DOHH2 (cell line): ENCODE data around the gene IRS2.
"Not testable (repeated sequence)": the region's sequence is repeated elsewhere in the genome, so short reads cannot be mapped to it uniquely, and the experiment has no call there.

Experiments
- H3F3A ChIP-seq: fragments of 200-600 bp; sonication (generic), shearing (Covaris generic); 2 replicates; pipeline ENCODE4 v1.6.0; 2016; ENCODE audit warnings: antibody characterized with exemption, mild to moderate bottlenecking; ENCODE audit not compliant: control insufficient read depth, insufficient read depth
- H3K27ac ChIP-seq: fragments of 200-600 bp; sonication (generic); 2 replicates; pipeline ENCODE4 v1.5.1; 2014; ENCODE audit warnings: low read depth, mild to moderate bottlenecking, low read length, moderate library complexity
- H3K27me3 ChIP-seq: fragments of 200-600 bp; sonication (generic); 2 replicates; pipeline ENCODE4 v1.6.1; 2014; ENCODE audit warnings: mild to moderate bottlenecking, low read length, mixed read lengths; ENCODE audit not compliant: control insufficient read depth
- H3K36me3 ChIP-seq: fragments of 200-600 bp; sonication (generic); 2 replicates; pipeline ENCODE4 v1.6.1; 2014; ENCODE audit warnings: mild to moderate bottlenecking, low read length, moderate library complexity, mixed read lengths; ENCODE audit not compliant: control insufficient read depth
- H3K4me1 ChIP-seq: fragments of 200-600 bp; sonication (generic); 2 replicates; pipeline ENCODE4 v1.6.1; 2014; ENCODE audit warnings: mild to moderate bottlenecking, low read length, mixed read lengths; ENCODE audit not compliant: control insufficient read depth
- H3K4me2 ChIP-seq: fragments of 200-600 bp; sonication (generic); 2 replicates; pipeline ENCODE4 v1.6.0; 2014; ENCODE audit warnings: mild to moderate bottlenecking, low read length, moderate library complexity
- H3K4me3 ChIP-seq: fragments of 200-600 bp; sonication (generic); 2 replicates; pipeline ENCODE4 v1.5.1; 2014; ENCODE audit warnings: mild to moderate bottlenecking, low read length, mixed read lengths
- H3K79me2 ChIP-seq: fragments of 200-600 bp; sonication (generic); 2 replicates; pipeline ENCODE4 v1.6.1; 2014; ENCODE audit warnings: mild to moderate bottlenecking, low read length, mixed read lengths; ENCODE audit not compliant: control insufficient read depth
- H3K9me2 ChIP-seq: fragments of 200-600 bp; sonication (generic); replicated peaks from 2 replicates; pipeline ENCODE4 v1.6.1; 2014; ENCODE audit warnings: mild to moderate bottlenecking, low read length, mixed read lengths; ENCODE audit not compliant: control insufficient read depth
- H3K9me3 ChIP-seq: fragments of 200-600 bp; sonication (generic); 2 replicates; pipeline ENCODE4 v1.6.1; 2014; ENCODE audit warnings: antibody characterized with exemption, low read length, mixed read lengths; ENCODE audit not compliant: control insufficient read depth, insufficient read depth
- H4K20me1 ChIP-seq: fragments of 200-600 bp; sonication (generic); 2 replicates; pipeline ENCODE4 v1.6.0; 2014; ENCODE audit warnings: low read depth, mild to moderate bottlenecking, antibody characterized with exemption, low read length, moderate library complexity; ENCODE audit not compliant: control insufficient read depth, insufficient read depth
- EZH2phosphoT487 ChIP-seq: fragments of 200-600 bp; sonication (generic); IDR thresholded peaks from 2 replicates; pipeline ENCODE4 v1.6.1; 2017; ENCODE audit warnings: borderline replicate concordance, mild to moderate bottlenecking, antibody characterized with exemption, low read length, moderate library complexity, mixed read lengths
- TF ChIP-seq, protein P1 (sequence below): fragments of 200-600 bp; sonication (generic); IDR thresholded peaks from one replicate; pipeline ENCODE4 v1.5.1; 2014; ENCODE audit warnings: antibody characterized with exemption, mild to moderate bottlenecking, low read depth, low read length; ENCODE audit not compliant: poor library complexity, severe bottlenecking

IRS2 gene

DNA sequence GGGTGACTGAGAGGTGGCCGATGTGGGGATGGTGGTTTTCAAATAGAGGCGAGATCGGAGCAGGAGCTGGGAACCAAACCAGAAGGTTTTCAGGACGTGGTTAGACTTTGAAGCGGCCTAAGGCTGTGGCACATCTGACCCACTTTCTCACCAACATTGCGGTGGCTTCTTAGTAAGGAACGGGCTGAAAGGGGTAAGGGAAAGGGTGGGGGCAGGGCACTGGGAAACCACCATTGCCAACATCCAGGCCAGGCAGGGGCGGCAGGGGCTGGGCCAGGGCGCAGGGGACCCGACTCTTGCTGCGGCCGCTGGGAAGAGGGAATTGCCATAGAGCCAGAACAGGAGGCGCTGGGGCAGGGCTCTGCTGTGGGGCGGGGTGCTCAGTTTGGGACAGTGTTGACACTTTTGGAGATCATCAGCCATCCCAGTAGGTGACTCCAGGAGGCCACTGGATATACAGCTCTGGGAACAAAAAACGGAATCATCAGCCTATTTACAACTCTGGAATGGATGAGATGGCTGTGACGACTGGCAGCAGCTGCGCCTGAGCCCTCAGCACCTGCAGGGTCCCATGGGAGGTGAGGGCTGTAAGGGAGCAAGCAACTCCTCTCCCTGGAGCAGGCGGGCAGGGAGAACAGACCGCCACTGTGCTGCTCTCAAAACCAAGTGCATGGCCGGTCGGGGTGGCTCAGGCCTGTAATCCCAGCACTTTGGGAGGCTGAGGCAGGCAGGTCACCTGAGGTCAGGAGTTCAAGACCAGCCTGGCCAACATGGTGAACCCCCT is 52.2 kb downstream of the IRS2 start:
- Histone ChIP-seq H3K27me3 (no peaks in the 10 kb centered on the region), H3K4me2 (no peak overlapping the region), H3K36me3 (no peaks in the 10 kb centered on the region), H3K4me3 (no peak overlapping the region), H3K79me2 (no peaks in the 10 kb centered on the region), H3K9me2 (no peaks in the 10 kb centered on the region), H4K20me1 (no peaks in the 10 kb centered on the region), H3K4me1 (no peaks in the 10 kb centered on the region), H3K9me3 (peaks cover 8% of the 10 kb centered on the region; the same call in 1 of the 2 replicates), H3K27ac (no peak overlapping the region), H3F3A (no peaks in the 10 kb centered on the region)
- TF ChIP-seq, protein P1, sequence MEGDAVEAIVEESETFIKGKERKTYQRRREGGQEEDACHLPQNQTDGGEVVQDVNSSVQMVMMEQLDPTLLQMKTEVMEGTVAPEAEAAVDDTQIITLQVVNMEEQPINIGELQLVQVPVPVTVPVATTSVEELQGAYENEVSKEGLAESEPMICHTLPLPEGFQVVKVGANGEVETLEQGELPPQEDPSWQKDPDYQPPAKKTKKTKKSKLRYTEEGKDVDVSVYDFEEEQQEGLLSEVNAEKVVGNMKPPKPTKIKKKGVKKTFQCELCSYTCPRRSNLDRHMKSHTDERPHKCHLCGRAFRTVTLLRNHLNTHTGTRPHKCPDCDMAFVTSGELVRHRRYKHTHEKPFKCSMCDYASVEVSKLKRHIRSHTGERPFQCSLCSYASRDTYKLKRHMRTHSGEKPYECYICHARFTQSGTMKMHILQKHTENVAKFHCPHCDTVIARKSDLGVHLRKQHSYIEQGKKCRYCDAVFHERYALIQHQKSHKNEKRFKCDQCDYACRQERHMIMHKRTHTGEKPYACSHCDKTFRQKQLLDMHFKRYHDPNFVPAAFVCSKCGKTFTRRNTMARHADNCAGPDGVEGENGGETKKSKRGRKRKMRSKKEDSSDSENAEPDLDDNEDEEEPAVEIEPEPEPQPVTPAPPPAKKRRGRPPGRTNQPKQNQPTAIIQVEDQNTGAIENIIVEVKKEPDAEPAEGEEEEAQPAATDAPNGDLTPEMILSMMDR: no peak
- TF ChIP-seq EZH2phosphoT487: no peak

DNA sequence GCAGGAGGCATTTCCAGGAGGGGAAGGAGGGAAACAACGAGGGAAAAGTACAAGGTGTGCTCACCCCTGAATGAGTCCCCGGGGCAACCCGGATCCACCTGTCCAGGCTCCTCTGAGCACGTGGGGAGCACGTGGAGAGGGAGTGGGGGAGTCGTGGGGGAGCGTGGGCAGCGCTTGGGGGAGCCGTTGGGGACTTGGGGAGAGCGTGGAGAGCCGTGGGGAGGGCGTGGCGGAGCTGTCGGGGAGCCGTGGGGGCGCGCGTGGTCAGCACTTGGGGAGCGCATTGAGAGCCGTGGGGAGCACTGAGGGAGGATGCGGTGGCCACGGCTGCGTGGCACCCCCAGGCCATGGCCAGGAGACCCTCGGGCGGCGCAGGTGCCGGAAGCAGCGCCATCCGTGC is 52.8 kb downstream of the IRS2 start:
- no peaks in the 10 kb centered on the region for H3K4me1 ChIP-seq
- no peaks in the 10 kb centered on the region for H3K27me3 ChIP-seq
- no peak for TF ChIP-seq EZH2phosphoT487
- TF ChIP-seq, protein P1: no peak
- H3K36me3 ChIP-seq: no peaks in the 10 kb centered on the region
- H3K9me3 ChIP-seq: peaks cover 8% of the 10 kb centered on the region; the same call in 1 of the 2 replicates
- no peaks in the 10 kb centered on the region for H3K9me2 ChIP-seq
- H4K20me1 ChIP-seq: no peaks in the 10 kb centered on the region
- no peak overlapping the region for H3K27ac ChIP-seq
- no peak overlapping the region for H3K4me2 ChIP-seq
- H3K4me3 ChIP-seq: no peak overlapping the region
- no peaks in the 10 kb centered on the region for H3K79me2 ChIP-seq
- H3F3A ChIP-seq: no peaks in the 10 kb centered on the region

DNA sequence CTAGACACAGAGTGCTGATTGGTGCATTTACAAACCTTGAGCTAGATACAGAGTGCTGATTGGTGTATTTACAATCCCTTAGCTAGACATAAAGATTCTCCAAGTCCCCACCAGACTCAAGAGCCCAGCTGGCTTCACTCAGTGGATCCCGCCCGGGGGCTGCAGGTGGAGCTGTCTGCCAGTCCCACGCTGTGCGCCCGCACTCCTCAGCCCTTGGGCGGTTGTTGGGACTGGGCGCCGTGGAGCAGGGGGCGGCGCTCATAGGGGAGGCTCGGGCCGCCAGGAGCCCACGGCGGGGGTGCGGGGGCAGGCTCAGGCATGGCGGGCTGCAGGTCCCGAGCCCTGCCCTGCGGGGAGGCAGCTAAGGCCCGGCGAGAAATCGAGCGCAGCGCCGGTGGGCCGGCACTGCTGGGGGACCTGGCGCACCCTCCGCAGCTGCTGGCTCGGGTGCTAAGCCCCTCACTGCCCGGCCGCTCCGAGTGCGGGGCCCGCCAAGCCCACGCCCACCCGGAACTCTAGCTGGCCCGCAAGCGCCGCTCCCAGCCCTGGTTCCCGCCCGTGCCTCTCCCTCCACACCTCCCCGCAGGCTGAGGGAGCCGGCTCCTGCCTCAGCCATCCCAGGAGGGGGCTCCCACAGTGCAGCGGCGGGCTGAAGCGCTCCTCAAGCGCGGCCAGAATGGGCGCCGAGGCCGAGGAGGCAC is 53.8 kb downstream of the IRS2 start:
- H3K4me3 ChIP-seq, H3K27ac ChIP-seq, H3K9me2 ChIP-seq: not testable (repeated sequence)

DNA sequence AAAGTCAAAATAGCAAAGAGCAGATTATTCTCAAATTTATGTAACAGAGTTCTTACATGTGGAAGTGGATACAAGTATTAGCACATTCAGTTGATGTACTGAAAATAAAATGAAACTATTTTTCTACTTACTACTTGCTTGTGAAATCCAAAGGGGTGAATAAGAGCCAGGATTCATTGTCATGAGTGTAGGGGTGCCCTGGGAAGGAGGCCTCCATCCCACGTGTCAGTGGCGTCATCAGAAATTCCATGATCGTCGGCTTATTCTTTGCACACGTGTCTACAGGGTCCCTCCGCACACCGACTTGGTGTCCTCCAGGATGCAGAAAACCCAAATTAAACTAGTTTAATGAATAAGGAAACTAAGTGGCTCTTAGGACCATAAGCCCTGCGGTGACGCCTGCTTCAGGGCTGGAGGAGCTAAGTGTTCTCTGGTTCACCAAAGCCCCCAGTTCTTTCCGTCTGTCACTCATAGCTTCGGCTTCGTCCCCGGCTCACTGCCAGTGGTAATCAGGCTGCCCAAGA is 55.5 kb downstream of the IRS2 start:
- Histone ChIP-seq H3K27ac (no peak overlapping the region), H3K9me3 (peaks cover 8% of the 10 kb centered on the region; the same call in 1 of the 2 replicates), H3K9me2 (no peaks in the 10 kb centered on the region), H4K20me1 (no peaks in the 10 kb centered on the region), H3K27me3 (no peaks in the 10 kb centered on the region), H3K4me2 (no peak overlapping the region), H3K79me2 (no peaks in the 10 kb centered on the region), H3K4me1 (no peaks in the 10 kb centered on the region), H3K36me3 (no peaks in the 10 kb centered on the region), H3F3A (no peaks in the 10 kb centered on the region), H3K4me3 (no peak overlapping the region)
- TF ChIP-seq EZH2phosphoT487: no peak
- TF ChIP-seq, protein P1: no peak

More for the DNA sequence above, 53.8 kb downstream of the IRS2 start:
- H3F3A ChIP-seq, H3K27me3 ChIP-seq, H3K4me2 ChIP-seq, H3K36me3 ChIP-seq, H3K79me2 ChIP-seq, H4K20me1 ChIP-seq, H3K4me1 ChIP-seq, H3K9me3 ChIP-seq: not testable (repeated sequence)
